Naive thymus-derived CD4-positive, alpha-beta T cell (primary cell): ENCODE results near the gene ATG4D. TPM values are rescaled to one million over a fixed set of nuclear protein-coding genes. Genes with fewer than 3 reads are reported as not detected.

Experiments used
- ATAC-seq: fragments of 150-1000 bp; cut with Tn5 transposase; 2 replicates; pipeline ENCODE4 v1.10.0; 2021; ENCODE audit warnings: mild to moderate bottlenecking, moderate library complexity
- CTCF ChIA-PET: fragments of 350-600 bp; sonication (Branson Sonifier 250); formaldehyde crosslinking; loops from one replicate; lab custom pipeline; 2021; ENCODE audit warnings: antibody characterized with exemption; lab: Charles Lee
- POLR2A ChIA-PET: fragments of 350-600 bp; sonication (Branson Sonifier 250); formaldehyde crosslinking; loops from one replicate; lab custom pipeline; 2021; ENCODE audit warnings: antibody characterized with exemption, inconsistent platforms; lab: Charles Lee
- DNase-seq, 9 donors: peaks; one replicate each; pipeline versions ENCODE4 v3.0.0 to v3.0.0-alpha.2; 2020 to 2022; ENCODE audit warnings: mixed read lengths in 1 of 9
- H3K27ac ChIP-seq: one replicate; pipeline ENCODE4 v1.7.0; 2013; ENCODE audit warnings: mild to moderate bottlenecking, low read depth, low read length, moderate library complexity
- H3K27me3 ChIP-seq, 2 donors: one replicate each; pipeline ENCODE4 v1.7.0; 2013; ENCODE audit warnings: low read length in 2 of 2, mild to moderate bottlenecking in 2 of 2, moderate library complexity in 2 of 2; ENCODE audit not compliant: control insufficient read depth in 2 of 2, insufficient read depth in 2 of 2
- H3K36me3 ChIP-seq, 3 experiments: 1 replicate in 2 of 3; 2 replicates in 1 of 3; pipeline ENCODE4 v1.7.0; 2013; ENCODE audit warnings: low read length in 3 of 3, mild to moderate bottlenecking in 3 of 3, moderate library complexity in 1 of 3; ENCODE audit not compliant: insufficient read depth in 3 of 3, control insufficient read depth in 2 of 3
- H3K4me1 ChIP-seq, 2 donors: one replicate each; pipeline ENCODE4 v1.7.0; 2013; ENCODE audit warnings: low read length in 2 of 2, mild to moderate bottlenecking in 2 of 2, moderate library complexity in 1 of 2; ENCODE audit not compliant: control insufficient read depth in 2 of 2, insufficient read depth in 2 of 2
- H3K4me3 ChIP-seq: 2 replicates; pipeline ENCODE4 v1.7.0; 2013; ENCODE audit warnings: mild to moderate bottlenecking, low read length
- H3K9me3 ChIP-seq, 3 experiments: 1 replicate in 2 of 3; 2 replicates in 1 of 3; pipeline ENCODE4 v1.7.0; 2013; ENCODE audit warnings: low read length in 3 of 3; ENCODE audit not compliant: control insufficient read depth in 2 of 3
- H3K27ac Mint-ChIP-seq, 9 donors: one replicate each; pipeline ENCODE4 v1.8.0; 2020 to 2022; ENCODE audit warnings: mixed read lengths in 9 of 9, mild to moderate bottlenecking in 8 of 9, moderate library complexity in 5 of 9, inconsistent platforms in 2 of 9
- H3K27me3 Mint-ChIP-seq, 5 donors: one replicate each; pipeline ENCODE4 v1.8.0; 2021 to 2022; ENCODE audit warnings: mixed read lengths in 5 of 5, mild to moderate bottlenecking in 1 of 5
- H3K36me3 Mint-ChIP-seq, 5 donors: one replicate each; pipeline ENCODE4 v1.8.0; 2020 to 2022; ENCODE audit warnings: mixed read lengths in 5 of 5, mild to moderate bottlenecking in 3 of 5, inconsistent platforms in 1 of 5
- H3K4me1 Mint-ChIP-seq, 7 donors: one replicate each; pipeline ENCODE4 v1.8.0; 2020 to 2022; ENCODE audit warnings: mixed read lengths in 7 of 7, mild to moderate bottlenecking in 3 of 7, inconsistent platforms in 1 of 7
- H3K4me3 Mint-ChIP-seq, 10 donors: one replicate each; pipeline ENCODE4 v1.8.0; 2020 to 2022; ENCODE audit warnings: mild to moderate bottlenecking in 10 of 10, mixed read lengths in 10 of 10, moderate library complexity in 6 of 10, inconsistent platforms in 2 of 10
- H3K9me3 Mint-ChIP-seq, 11 donors: one replicate each; pipeline ENCODE4 v1.8.0; 2020 to 2022; ENCODE audit warnings: mixed read lengths in 11 of 11, mild to moderate bottlenecking in 4 of 11, inconsistent platforms in 1 of 11, moderate library complexity in 1 of 11
- intact Hi-C, 2 donors: fragments of 100-400 bp; cut with micrococcal nuclease; formaldehyde crosslinking; loops; one replicate each; pipeline ENCODE4 v1.15.1; 2023
- polyA plus RNA-seq, 2 donors: library from polyadenylated mRNA; unstranded; fragments of 300-500 nt; fragmentation: Illumina TruSeq; gene quantifications; one replicate each; pipeline ENCODE4 v1.2.3, GENCODE V29; 2021
- total RNA-seq, 6 experiments: library from RNA in 5 of 6; stranded (reverse) in 5 of 6; gene quantifications; 1 replicate in 5 of 6; 2 replicates in 1 of 6; pipeline ENCODE4 v1.2.3 and lab custom pipeline; 2021 to 2026

The ATG4D gene
- total and polyA plus RNA-seq, 7 experiments from 2014 or later = 12.9 to 70.3 (median 42.3) TPM

DNA sequence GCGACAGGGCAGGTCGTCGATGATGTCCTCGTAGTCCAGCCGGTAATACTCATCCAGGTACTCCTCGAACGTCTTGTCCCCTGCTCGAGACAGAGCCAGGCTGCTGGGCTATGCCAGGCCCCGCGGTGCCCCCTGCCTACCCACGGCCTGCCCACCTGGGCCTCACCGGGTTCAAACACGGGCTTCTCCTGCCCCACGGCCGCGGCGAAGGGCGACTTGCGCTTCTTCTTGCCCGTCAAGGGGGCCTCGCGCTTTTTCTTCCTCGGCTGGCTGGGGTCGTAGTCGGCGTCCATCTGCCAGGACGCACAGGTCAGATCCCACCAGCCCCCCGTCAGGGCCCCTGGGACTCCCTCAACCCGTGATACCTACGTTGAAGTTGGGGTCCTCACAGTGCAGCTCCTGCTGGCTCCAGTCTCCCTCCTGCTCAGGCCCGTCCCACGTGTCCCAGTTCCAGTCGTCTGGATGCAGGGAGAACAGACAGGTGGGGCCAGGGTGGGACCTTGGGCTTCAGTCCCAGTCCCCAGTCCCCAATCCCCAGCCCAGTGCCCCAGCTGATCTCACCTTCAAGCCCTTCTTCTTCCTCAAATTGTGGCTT, 14.0 kb downstream of the ATG4D start:
- DNase-seq (no peak), ATAC-seq (no peak)
- Histone ChIP-seq H3K9me3 (no peaks in the 10 kb centered on the region), H3K4me1 (peaks cover 33 to 37% of the 10 kb centered on the region in 2 donors), H3K4me3 (no peak overlapping the region), H3K27ac (no peak overlapping the region), H3K27me3 (no peaks in the 10 kb centered on the region), H3K36me3 (peaks cover 42 to 82% (median 44%) of the 10 kb centered on the region in 3 experiments)
- ChIA-PET CTCF (no interaction called here), POLR2A (interaction anchor here (1.6 kb wide), 1 partner anchor 10 kb away, joined by 3 read pairs; no protein-coding TSS in a partner anchor)
- H3K36me3 Mint-ChIP-seq = peaks cover 0 to 35% (median 13%) of the 10 kb centered on the region in 5 donors
- H3K27me3 Mint-ChIP-seq = no peaks in the 10 kb centered on the region
- peak overlapping the region in 3 of 9 donors; percentile 18 to 77 (median 69) for H3K27ac Mint-ChIP-seq
- H3K4me3 Mint-ChIP-seq = no peak overlapping the region
- H3K9me3 Mint-ChIP-seq = no peaks in the 10 kb centered on the region
- intact Hi-C loops = no loop called here
- peaks cover 20 to 48% (median 43%) of the 10 kb centered on the region in 7 donors for H3K4me1 Mint-ChIP-seq

DNA sequence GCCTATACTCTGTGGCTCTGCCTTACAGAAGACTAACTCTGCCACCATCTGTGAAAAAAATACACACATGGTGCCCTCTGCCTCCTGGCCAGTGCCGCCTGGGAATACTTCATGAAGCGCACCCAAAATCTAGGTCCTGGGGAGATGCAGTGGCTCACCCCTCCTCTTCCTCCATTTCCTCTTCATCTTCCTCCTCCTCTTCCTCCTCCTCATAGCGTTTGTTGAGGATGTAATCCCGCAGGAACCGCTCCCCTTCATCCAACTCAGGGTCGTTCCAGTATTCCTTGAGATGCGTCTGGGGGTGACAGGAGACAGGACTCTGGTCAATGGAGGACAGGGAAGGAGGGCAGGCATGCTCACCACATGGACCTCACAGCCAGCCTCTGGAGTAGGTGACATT, 16.4 kb downstream of the ATG4D start:
- Histone ChIP-seq H3K27me3 (no peaks in the 10 kb centered on the region), H3K4me3 (no peak overlapping the region), H3K36me3 (peaks cover 30 to 67% (median 37%) of the 10 kb centered on the region in 3 experiments), H3K9me3 (no peaks in the 10 kb centered on the region), H3K27ac (no peak overlapping the region), H3K4me1 (peaks cover 18 to 22% of the 10 kb centered on the region in 2 donors)
- intact Hi-C loops = loop anchor here in 1 of 2 donors (10.0 kb wide), 1 partner anchor 455 kb away; the partner anchor contains the start of genes ANGPTL6 and PPAN
- H3K4me3 Mint-ChIP-seq = no peak overlapping the region
- ChIA-PET POLR2A (interaction anchor here (1.2 kb wide), 1 partner anchor 8 kb away, joined by 4 read pairs; no protein-coding TSS in a partner anchor), CTCF (no interaction called here)
- peaks cover 0 to 33% (median 9%) of the 10 kb centered on the region in 5 donors for H3K36me3 Mint-ChIP-seq
- H3K27me3 Mint-ChIP-seq = no peaks in the 10 kb centered on the region
- H3K9me3 Mint-ChIP-seq = peaks cover 0 to under 1% (median 0%) of the 10 kb centered on the region in 11 donors
- DNase-seq (no peak), ATAC-seq (no peak)
- H3K4me1 Mint-ChIP-seq = peaks cover 7 to 35% (median 30%) of the 10 kb centered on the region in 7 donors
- H3K27ac Mint-ChIP-seq = peak overlapping the region in 2 of 9 donors; percentile 17 to 84

DNA sequence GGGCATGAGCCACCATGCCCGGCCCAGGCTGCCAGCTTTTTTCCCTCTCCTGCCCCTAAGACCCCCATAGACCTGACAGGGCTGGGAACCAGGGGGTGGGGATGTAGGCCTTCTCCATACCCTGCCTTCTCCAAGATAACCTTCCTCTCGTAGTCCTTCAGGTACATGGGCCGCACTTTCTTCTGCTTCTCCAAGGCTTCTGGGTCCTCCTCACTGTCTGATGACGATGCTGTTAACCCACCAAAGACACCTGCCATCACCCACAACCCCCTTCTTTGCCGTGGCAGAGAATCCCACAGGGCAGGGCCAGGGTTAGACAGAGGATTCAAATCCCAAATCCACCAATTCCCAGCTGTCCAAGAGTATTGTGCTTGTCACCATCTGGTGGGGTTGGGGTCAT, 18.9 kb downstream of the ATG4D start:
- peak overlapping the region; percentile 39 for H3K27ac ChIP-seq
- H3K36me3 Mint-ChIP-seq = peaks cover 5 to 43% (median 9%) of the 10 kb centered on the region in 5 donors
- H3K4me1 Mint-ChIP-seq = peaks cover 20 to 47% (median 38%) of the 10 kb centered on the region in 7 donors
- ATAC-seq (no peak), DNase-seq (no peak)
- intact Hi-C loops = loop anchor here in 1 of 2 donors (10.0 kb wide), 1 partner anchor 458 kb away; the partner anchor contains the start of genes ANGPTL6 and PPAN
- peaks cover 0 to 8% (median 0%) of the 10 kb centered on the region in 11 donors for H3K9me3 Mint-ChIP-seq
- H3K27me3 Mint-ChIP-seq = peaks cover 0 to 5% (median 0%) of the 10 kb centered on the region in 5 donors
- ChIA-PET CTCF (interaction anchor here (0.6 to 1.9 kb wide), 2 partner anchors 21 to 335 kb away, joined by 3 to 5 read pairs; no protein-coding TSS in a partner anchor), POLR2A (interaction anchor here (1.4 to 12.8 kb wide), 3 partner anchors 8 to 17 kb away, joined by 3 to 126 read pairs (median 18); partner anchors contain the start of gene ATG4D)
- H3K4me1 ChIP-seq = peaks cover 23 to 24% of the 10 kb centered on the region in 2 donors
- peak overlapping the region in 2 of 9 donors; percentile 43 to 70 for H3K27ac Mint-ChIP-seq
- H3K4me3 ChIP-seq = no peak overlapping the region
- peak overlapping the region in 1 of 10 donors; percentile 48 for H3K4me3 Mint-ChIP-seq
- no peaks in the 10 kb centered on the region for H3K27me3 ChIP-seq
- no peaks in the 10 kb centered on the region for H3K9me3 ChIP-seq
- H3K36me3 ChIP-seq = peaks cover 19 to 52% (median 28%) of the 10 kb centered on the region in 3 experiments

DNA sequence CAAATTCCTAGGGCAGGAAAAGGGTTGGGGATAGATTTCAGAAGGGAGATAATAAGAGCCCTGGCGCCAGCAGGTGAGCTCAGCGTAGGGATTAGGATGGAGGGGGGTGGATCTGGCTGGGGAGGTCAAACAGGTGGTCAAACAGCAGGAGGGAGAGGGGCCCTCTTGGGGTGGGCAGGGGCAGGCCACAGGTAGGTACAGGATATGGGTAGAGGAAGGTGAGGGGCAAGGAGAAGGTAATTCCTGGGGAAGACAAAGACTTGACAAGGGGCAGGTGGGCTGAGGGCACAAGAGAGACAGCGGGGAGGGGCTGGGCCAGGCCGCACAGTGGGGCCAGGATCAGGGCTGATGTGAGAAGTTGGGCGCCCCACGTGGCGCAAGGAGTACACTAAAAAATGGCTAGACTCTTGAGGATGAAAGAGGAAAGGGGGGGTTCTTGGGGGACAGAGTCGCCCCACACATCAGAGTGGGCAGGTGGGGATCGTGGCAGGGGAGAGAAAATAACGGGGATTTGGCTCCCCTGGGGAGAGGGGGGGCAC, 21.4 kb downstream of the ATG4D start:
- intact Hi-C loops = loop anchor here (5.0 to 10.0 kb wide), 8 partner anchors 192 to 748 kb away; partner anchors contain the start of genes ANGPTL6 (in 1 of the 2), FBXL12 (in 1 of the 2), ICAM1 (in 1 of the 2) and PPAN (in 1 of the 2)
- peaks cover 3 to 41% (median 8%) of the 10 kb centered on the region in 5 donors for H3K36me3 Mint-ChIP-seq
- H3K4me3 Mint-ChIP-seq = peak overlapping the region; percentile 92 to 100 (median 97)
- H3K27ac ChIP-seq = peak overlapping the region; percentile 92
- ATAC-seq (no peak), DNase-seq (peak in 5 of 9 donors; percentile 39 to 53 (median 46))
- no peaks in the 10 kb centered on the region for H3K27me3 ChIP-seq
- CTCF ChIA-PET = interaction anchor here (0.6 to 1.8 kb wide), 2 partner anchors 23 to 968 kb away, joined by 3 to 9 read pairs; no protein-coding TSS in a partner anchor
- H3K4me3 ChIP-seq = peak overlapping the region; percentile 84
- H3K9me3 Mint-ChIP-seq = peaks cover 0 to 9% (median 0%) of the 10 kb centered on the region in 11 donors
- peak overlapping the region; percentile 94 to 99 (median 96) for H3K27ac Mint-ChIP-seq
- peaks cover 28 to 53% (median 45%) of the 10 kb centered on the region in 7 donors for H3K4me1 Mint-ChIP-seq
- H3K36me3 ChIP-seq = peaks cover 4 to 34% (median 6%) of the 10 kb centered on the region in 3 experiments
- peaks cover 0 to 5% (median 0%) of the 10 kb centered on the region in 5 donors for H3K27me3 Mint-ChIP-seq
- POLR2A ChIA-PET = interaction anchor here (0.6 to 12.8 kb wide), 6 partner anchors 11 to 134 kb away, joined by 3 to 126 read pairs (median 22); partner anchors contain the start of gene ATG4D
- H3K9me3 ChIP-seq = no peaks in the 10 kb centered on the region
- peaks cover 26 to 28% of the 10 kb centered on the region in 2 donors for H3K4me1 ChIP-seq

DNA sequence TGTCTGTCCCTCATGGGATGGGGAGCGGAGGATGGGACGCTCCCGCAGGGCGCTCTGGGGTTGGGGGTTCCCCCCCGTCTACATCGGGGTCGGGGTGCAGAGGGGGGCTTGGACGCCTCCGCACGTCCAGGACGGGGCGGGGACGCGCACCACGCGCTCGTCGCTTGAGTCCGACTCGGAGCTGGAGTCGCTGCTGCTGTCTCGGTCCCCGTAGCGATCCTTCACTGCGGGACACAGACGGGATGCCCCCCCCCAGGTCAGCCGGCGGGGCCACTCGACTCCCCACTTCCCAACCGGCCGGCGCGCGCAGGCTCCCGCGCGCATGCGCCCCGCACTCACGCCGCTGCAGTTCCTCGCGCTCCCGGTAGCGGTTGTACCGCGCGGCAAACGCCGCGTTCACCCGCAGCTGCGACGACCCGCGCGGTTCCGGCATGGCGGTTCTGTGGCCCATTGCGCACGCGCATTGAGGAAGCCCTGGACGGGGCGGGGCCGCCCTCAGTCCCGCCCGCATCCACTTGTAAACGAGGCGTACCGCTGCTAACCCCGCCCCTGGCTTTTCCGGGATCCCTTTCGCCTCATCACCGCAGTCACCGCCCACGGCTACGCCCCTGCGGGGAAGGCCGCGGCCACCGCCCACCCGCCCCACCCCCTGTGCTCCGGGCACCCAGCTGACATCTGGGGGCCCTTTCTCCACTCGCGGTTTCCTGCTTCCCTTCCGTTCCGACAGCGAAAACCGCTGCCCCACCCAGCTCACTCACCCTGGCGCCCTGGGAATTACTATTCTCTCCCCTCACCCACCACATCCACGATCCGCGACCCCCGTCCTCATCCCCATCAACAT, 22.1 kb downstream of the ATG4D start, which contains the start of gene KRI1:
Gene KRI1, minus strand, starts transcription at position 444 of the 841 bp plus-strand sequence. Its CDS starts 11 bp downstream, at position 433.
- Histone ChIP-seq H3K27me3 (no peaks in the 10 kb centered on the region), H3K9me3 (no peaks in the 10 kb centered on the region), H3K27ac (peak within 1 kb of the TSS; percentile 92), H3K4me1 (peaks cover 26 to 28% of the 10 kb centered on the region in 2 donors), H3K4me3 (peak within 1 kb of the TSS; percentile 84), H3K36me3 (peaks cover 0 to 27% (median 3%) of the 10 kb centered on the region in 3 experiments)
- H3K9me3 Mint-ChIP-seq = peaks cover 0 to 9% (median 0%) of the 10 kb centered on the region in 11 donors
- ChIA-PET CTCF (interaction anchor here (0.5 to 1.8 kb wide), 3 partner anchors 24 to 389 kb away, joined by 3 to 9 read pairs (median 4); no protein-coding TSS in a partner anchor), POLR2A (interaction anchor here (0.6 to 12.8 kb wide), 10 partner anchors 12 to 773 kb away, joined by 3 to 126 read pairs (median 4); partner anchors contain the start of genes ATG4D and S1PR5)
- ATAC-seq (peak; percentile 75), DNase-seq (peak; percentile 97 to 100 (median 99))
- intact Hi-C loops = loop anchor here (1.0 to 10.0 kb wide), 14 partner anchors 11 to 748 kb away; partner anchors contain the start of genes ILF3 (in 2 of the 2), ANGPTL6 (in 1 of the 2), ATG4D (in 1 of the 2) and CARM1 (in 1 of the 2)
- peak within 1 kb of the TSS; percentile 92 to 100 (median 97) for H3K4me3 Mint-ChIP-seq
- H3K4me1 Mint-ChIP-seq = peaks cover 28 to 56% (median 45%) of the 10 kb centered on the region in 7 donors
- H3K27me3 Mint-ChIP-seq = peaks cover 0 to 5% (median 0%) of the 10 kb centered on the region in 5 donors
- peak within 1 kb of the TSS; percentile 94 to 99 (median 96) for H3K27ac Mint-ChIP-seq
- peaks cover 0 to 35% (median 5%) of the 10 kb centered on the region in 5 donors for H3K36me3 Mint-ChIP-seq
